ENCODE results near the gene MAML2.

Gene MAML2

GRCh38 chr11:95972060-95972459, 370.9 kb downstream of the MAML2 start:
- no peak for TF ChIP-seq CTCF (conservative IDR thresholded peaks at IDR 0.05)
- no peak overlapping the region for H3K27ac ChIP-seq

GRCh38 chr11:95968585-95968984, 374.4 kb downstream of the MAML2 start:
- peak; percentile 61 for TF ChIP-seq CTCF (conservative IDR thresholded peaks at IDR 0.05)
- no peak overlapping the region for H3K27ac ChIP-seq

- H3K27ac ChIP-seq = no peak overlapping the region
- no peak for TF ChIP-seq CTCF (conservative IDR thresholded peaks at IDR 0.05)
Observed at GRCh38 chr11:95964281-95964680, 378.7 kb downstream of the MAML2 start.

- no peak overlapping the region for H3K27ac ChIP-seq
- TF ChIP-seq CTCF (conservative IDR thresholded peaks at IDR 0.05) = no peak
Observed at GRCh38 chr11:95961758-95962157, 381.2 kb downstream of the MAML2 start.

- H3K27ac ChIP-seq = no peak overlapping the region
- no peak for TF ChIP-seq CTCF (conservative IDR thresholded peaks at IDR 0.05)
Observed at GRCh38 chr11:95950905-95951304, 392.1 kb downstream of the MAML2 start.

- H3K27ac ChIP-seq = no peak overlapping the region
- TF ChIP-seq CTCF (conservative IDR thresholded peaks at IDR 0.05) = no peak
Observed at GRCh38 chr11:95948637-95949036, 394.4 kb downstream of the MAML2 start.

GRCh38 chr11:95944623-95945022, 398.4 kb downstream of the MAML2 start:
- no peak overlapping the region for H3K27ac ChIP-seq
- no peak for TF ChIP-seq CTCF (conservative IDR thresholded peaks at IDR 0.05)

GRCh38 chr11:95943546-95943945, 399.4 kb downstream of the MAML2 start:
- no peak for TF ChIP-seq CTCF (conservative IDR thresholded peaks at IDR 0.05)
- H3K27ac ChIP-seq = no peak overlapping the region
